ENCODE data around the gene ZSCAN23.
A peak's percentile ranks its signal among the peaks of the same experiment; 100 is the strongest.
"Not testable (repeated sequence)": the region's sequence is repeated elsewhere in the genome, so short reads cannot be mapped to it uniquely, and the experiment has no call there.

Gene ZSCAN23

DNA sequence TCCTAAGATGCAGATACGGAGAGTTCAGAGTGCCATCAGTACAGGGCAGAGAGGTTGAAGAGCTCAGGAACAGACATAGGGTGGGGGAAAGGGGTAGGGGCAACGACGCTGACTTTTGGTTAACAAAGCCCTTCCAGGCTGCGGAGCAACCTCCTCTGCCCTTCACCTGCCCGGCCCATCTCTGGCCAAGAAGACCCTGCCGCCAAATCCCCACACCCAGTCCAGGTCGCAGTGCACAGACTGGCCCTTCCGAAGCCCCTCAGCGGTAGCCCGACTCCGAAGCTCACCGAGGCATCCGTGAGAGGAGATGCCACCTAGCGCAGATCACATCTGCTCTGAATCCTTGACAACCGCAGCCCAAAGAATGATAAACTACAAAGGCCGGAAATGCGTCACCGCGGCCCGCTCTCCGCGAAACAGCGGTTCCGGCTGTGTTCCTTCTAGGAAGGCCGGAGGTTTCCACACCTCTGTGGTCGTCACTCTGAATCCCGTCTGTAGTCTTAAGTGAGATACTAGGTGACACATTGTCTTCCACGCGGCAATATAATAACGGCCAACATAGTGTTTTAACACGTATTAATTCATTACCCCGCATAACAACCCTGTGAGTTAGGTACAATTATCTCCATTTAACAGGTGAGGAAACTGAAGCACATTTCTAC is at the start of gene ZSCAN23:
Gene ZSCAN23 (minus strand): TSS at position 380 of the 662 bp plus-strand sequence. CDS start 7,225 bp downstream, outside the sequence.
- peak; percentile 86 for DNase-seq (ENCODE audit: low spot score)

GRCh38 chr6:28491984-28492317 is 48.7 kb upstream of the ZSCAN23 start:
- DNase-seq (ENCODE audit: low spot score): no peak

GRCh38 chr6:28490205-28490890 is 47.1 kb upstream of the ZSCAN23 start:
- peak; percentile 32 for DNase-seq (ENCODE audit: low spot score)

DNA sequence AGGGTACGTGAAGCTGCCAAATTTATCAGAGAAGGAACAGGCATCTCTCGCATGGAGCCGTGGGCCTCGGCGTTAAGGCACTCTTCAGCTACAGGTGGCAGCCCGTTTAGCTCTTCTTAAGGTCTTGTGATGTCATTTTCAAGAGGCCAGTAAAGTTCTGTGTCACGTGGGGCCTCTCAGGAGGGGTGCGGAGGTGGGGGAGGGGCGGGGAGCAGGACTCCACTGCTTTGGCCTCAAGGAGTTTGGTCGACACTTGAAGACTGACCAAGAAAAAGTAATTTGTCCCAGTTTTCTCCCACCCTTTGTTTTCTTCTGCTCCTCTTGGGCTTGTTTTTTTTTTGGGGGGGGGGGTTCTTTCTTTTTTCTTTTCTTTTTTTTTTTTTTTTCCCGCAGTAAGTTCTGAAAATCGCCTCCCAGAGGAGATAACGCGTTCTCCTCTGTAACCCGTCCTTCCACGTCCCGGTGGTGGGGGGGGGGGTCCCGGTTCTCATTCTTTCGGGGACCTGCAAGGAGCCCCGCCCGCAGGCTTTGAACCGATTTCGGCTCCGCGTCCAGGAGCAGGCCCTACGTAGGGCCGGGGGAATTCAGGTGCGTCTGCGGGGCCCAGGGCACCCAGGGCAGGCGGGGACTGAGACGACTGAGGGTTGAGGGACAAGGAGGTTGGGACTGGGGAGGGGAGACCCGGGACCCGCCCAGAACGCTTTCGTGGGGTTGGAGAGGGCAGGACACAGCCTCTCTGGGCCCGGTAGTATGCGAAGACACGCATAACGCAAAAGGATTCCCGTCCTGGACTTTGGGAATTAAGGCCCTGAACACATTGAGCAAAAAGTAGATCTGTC is 46.3 kb upstream of the ZSCAN23 start:
- peak; percentile 82 for DNase-seq (ENCODE audit: low spot score)

DNA sequence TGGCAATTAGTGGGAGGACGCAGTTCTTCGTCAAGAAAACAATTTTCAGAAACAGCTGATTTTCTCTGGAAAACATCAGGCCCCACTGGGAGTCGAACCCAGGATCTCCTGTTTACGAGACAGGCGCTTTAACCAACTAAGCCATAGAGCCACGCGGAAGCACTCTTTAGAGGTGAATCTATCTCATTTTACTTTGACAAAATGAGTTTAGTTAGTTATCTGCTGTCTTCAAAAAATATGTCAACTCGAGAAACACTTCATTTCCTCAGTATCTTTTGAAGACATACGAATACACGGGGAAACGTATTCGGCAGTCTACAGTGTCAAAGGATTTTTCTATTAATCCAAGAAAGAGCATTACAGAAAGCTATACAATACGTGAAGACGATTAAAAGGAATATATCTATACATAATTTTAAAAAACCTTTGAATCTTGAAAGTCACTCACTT is 45.6 kb upstream of the ZSCAN23 start:
- DNase-seq (ENCODE audit: low spot score): peak; percentile 66

DNA sequence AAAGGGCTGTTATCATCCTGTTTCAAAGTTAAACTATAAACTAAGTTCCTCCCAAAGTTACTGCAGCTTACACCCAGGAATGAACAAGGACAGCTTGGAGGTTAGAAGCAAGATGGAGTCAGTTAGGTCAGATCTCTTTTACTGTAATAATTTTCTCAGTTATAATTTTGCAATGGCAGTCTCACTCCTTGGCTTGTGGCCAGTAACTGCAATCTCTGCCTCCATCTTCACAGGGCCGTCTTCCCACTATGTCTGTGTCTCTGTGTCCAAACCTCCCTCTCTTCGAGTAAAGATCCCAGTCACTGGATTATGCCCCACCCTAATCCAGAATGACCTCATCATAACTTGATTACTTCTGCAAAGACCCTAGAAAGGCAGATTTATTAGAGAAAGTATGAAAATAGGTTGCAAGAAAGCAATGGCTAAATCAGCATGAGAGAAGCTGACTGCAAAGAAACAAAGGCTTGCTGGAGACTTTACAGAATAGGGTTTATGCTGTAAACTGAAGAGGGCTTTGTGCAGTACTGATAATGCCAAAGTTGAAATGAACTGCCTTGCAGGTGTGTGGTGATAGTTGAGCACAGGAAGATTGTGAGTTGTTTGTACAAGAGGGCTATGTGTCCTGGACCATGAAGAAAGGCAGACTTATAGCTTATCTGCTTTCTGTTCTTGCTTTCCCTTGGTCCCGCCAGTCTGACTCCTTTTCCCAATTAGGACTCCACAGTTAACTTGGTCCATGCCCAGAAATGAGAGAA is 43.9 kb upstream of the ZSCAN23 start:
- no peak for DNase-seq (ENCODE audit: low spot score)

DNA sequence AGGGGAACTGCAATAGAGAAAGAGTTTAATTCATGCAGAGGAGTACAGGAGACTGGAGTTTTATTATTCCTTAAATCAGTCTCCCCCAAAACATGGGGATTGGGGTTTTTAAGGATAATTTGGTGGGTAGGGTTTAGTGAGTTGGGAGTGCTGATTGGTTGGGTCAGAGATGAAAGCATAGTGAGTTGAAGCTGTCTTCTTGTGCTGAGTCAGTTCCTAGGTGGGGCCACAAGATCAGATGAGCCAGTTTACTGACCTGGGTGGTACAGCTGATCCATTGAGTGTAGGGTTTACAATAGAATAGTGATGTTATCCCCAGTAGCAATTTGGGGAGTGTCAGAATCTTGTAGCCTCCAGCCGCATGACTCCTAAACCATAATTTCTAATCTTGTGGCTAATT is 43.2 kb upstream of the ZSCAN23 start:
- DNase-seq (ENCODE audit: low spot score): no peak

- DNase-seq (ENCODE audit: low spot score): no peak
These were observed 42.2 kb upstream of the ZSCAN23 start for GRCh38 chr6:28485482-28485881.

GRCh38 chr6:28480253-28480932 is 37.1 kb upstream of the ZSCAN23 start:
- no peak for DNase-seq (ENCODE audit: low spot score)

DNA sequence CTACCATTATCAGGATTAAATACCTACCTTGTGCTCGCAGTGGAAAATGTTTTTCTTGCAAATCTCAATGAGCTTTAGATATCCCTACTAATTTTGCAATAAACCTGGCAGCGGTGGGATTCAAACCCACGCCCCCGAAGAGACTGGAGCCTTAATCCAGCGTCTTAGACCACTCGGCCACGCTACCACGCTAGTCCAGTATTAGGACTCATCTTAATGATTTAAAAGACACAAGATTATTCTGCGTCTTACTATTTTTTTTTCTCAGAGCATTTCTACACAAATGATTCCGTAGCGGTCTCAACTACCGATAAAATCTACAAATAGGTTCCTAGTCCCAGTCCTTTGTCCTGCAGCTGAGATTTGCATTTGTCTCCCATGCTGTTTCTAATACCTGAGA is 35.2 kb upstream of the ZSCAN23 start:
- DNase-seq (ENCODE audit: low spot score): no peak

DNA sequence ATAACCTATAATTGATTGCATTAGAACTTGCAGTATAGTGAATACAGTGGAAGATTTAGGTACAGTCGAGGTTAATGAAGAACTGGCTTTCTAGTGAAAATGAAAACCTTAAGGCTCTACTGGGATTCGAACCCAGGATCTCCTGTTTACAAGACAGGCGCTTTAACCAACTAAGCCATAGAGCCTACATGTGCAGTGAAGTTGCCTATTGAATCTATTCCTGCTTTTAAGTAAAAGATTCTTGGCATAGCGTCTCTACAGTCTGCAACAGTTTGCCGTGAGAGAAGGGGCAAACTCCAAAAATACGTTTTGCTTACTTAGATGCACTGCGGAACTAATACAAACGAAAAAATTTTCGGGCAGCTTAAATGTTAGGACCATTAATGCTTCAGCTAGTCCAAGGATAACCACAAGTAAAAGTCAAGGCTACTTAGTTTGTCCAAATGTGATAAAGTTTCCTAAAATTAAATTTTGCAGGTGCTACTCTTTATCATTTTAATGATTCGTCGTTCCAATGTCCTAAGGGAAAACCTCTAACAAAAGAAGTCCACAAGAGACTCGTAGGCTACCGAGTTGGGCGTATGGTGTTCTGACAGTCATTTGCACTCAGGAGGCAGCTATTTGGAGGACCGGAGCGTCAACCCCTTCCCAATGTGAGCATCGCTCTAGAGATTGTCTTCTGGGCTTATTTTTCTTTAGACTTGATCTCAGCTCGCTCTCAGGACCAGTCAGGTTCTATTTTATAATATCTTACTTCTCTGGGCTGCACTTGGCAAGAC is 31.3 kb upstream of the ZSCAN23 start:
- peak; percentile 71 for DNase-seq (ENCODE audit: low spot score)

DNA sequence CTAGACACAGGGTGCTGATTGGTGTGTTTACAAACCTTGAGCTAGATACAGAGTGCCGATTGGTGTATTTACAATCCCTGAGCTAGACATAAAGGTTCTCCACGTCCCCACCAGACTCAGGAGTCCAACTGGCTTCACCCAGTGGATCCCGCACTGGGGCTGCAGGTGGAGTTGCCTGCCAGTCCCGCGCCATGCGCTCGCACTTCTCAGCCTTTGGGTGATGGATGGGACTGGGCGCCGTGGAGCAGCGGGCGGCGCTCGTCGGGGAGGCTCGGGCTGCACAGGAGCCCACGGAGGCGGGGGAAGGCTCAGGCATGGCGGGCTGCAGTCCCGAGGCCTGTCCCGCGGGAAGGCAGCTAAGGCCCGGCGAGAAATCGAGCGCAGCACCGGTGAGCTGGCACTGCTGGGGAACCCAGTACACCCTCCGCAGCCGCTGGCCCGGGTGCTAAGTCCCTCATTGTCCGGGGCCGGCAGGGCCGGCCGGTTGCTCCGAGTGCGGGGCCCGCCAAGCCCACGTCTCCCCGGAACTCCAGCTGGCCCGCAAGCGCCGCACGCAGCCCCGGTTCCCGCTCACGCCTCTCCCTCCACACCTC is 26.0 kb upstream of the ZSCAN23 start:
- not testable (repeated sequence) for DNase-seq (ENCODE audit: low spot score)

GRCh38 chr6:28468056-28468455 is 24.8 kb upstream of the ZSCAN23 start:
- no peak for DNase-seq (ENCODE audit: low spot score)

DNA sequence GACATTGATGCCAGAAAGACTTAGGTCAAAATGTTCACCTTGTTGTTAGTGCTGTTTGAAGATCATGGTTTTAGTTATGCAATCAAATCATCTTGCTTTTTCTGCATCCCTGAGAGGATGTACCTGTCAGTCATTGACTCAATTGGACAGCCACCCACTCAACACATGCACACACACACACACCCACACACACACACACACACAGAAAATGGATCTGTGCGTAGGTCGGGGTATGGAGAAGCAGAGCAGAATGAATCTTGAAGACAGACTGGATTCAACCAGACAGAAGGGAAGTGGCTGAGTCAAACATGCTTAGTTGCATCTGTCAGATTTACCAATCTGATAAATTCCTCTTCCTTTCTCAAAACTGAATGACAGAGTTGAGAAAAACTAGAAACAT is 19.1 kb upstream of the ZSCAN23 start:
- DNase-seq (ENCODE audit: low spot score): no peak

- DNase-seq (ENCODE audit: low spot score): no peak
These were observed 15.3 kb upstream of the ZSCAN23 start for GRCh38 chr6:28458568-28458967.

DNA sequence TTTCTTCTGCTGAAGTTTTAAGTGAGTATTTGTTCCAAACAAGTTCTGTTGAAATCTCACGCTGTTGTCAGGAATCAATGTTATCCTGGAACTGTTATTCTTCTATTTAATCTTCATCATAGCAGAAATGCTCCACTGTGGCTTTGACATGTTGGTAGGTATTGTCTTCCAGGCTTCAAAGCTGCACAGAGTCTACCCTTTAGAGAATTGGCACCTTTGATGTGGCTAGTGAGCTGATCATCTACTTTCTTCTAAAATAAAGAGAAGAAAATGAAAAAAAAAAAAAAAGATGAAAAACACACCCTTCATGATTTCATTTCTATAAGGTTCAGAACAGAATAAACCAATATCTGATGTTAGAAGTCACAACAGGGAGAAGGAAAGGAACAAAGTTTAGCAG is 5.8 kb upstream of the ZSCAN23 start:
- no peak for DNase-seq (ENCODE audit: low spot score)

- not testable (repeated sequence) for DNase-seq (ENCODE audit: low spot score)
These were observed 4.2 kb upstream of the ZSCAN23 start for GRCh38 chr6:28447512-28447906.

DNA sequence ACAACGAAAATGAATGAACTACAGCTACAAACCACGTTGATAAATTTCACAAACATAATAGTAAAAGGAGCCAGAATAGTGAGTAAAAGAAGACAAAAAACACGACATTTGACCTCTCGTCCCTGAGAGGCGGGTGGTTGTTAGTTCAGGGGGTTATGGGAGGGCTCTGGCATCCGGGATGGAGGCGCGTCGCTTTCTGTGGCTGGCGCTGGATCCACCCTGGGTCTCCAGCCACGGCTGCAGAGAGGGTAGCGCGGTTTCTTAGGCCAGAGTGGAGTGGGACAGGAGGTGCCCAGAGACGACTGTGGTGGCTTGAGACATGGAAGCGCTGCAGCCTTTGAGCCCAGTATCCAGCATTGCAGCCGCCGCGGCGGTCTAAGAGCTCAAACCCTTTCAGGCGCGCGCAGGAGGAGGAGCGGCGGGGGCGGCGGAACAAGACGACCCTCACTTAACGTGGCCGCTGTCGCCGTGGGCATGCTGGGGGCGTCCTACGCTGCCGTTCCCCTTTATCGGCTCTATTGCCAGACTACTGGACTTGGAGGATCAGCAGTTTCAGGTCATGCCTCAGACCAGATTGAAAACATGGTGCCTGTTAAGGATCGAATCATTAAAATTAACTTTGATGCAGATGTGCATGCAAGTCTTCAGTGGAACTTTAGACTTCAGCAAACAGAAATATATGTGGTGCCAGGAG is 3.7 kb upstream of the ZSCAN23 start:
- peak; percentile 5 for DNase-seq (ENCODE audit: low spot score)

- DNase-seq (ENCODE audit: low spot score): not testable (repeated sequence)
These were observed 1.5 kb upstream of the ZSCAN23 start for GRCh38 chr6:28444759-28445158.

DNA sequence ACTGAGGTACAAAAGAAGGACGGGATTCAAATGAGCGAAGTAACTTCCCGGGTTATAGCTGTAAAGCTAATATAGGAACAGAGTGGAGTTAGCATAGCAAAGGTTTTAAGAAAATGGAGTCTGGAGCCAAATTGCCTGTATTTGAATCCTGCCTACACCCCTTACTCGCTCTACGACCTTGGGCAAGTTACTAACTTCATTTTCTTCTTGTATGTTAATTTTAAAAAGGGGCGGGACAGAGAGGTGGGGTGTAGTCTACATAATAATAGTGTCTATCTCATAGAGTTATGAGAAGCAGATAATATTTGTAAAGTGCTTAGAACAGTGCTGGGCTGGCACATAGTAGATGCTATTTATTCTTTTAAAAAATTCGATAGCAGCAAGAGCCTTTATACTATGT is 705 bp downstream of the ZSCAN23 start:
- DNase-seq (ENCODE audit: low spot score): no peak

All from GM03348 (cell line).